ENCODE data around the gene ARFGAP2. TPM values are rescaled to one million over a fixed set of nuclear protein-coding genes. Genes with fewer than 3 reads are reported as not detected.
A peak's percentile ranks its signal among the peaks of the same experiment; 100 is the strongest.
"Not testable (repeated sequence)": the region's sequence is repeated elsewhere in the genome, so short reads cannot be mapped to it uniquely, and the experiment has no call there.

ARFGAP2 gene
- total RNA-seq, 1 experiment from 2014 or later = 100.0 TPM

DNA sequence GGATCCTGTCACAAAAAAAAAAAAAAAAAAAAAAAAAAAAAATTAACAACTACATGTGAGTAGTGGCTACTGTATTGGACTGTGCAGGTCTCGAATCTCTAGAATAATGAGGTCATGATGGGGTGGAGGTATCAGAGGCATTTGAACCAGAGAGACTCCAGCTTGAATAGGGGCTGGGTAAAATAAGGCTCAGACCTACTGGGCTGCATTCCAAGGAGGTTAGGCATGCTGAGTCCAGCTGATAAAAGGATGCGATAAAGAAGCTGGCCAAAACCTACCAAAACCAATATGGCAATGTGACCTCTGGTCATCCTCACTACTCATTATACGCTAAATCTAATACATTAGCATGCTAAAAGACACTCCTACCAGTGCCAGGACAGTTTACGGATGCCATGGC lies 15.4 kb upstream of the ARFGAP2 start:
- no peak overlapping the region for H3K4me3 ChIP-seq (ENCODE audit: low read depth, low read length)
- CTCF ChIA-PET = interaction anchor here (0.7 to 1.3 kb wide), 3 partner anchors 13 to 266 kb away, joined by 3 to 4 read pairs (median 3); partner anchors contain the start of gene DDB2
- Mint-ChIP-seq H3K27ac (ENCODE audit: unreplicated experiment) (peak overlapping the region; percentile 67), H3K27me3 (ENCODE audit: insufficient read depth, unreplicated experiment) (no peaks in the 10 kb centered on the region), H3K4me3 (ENCODE audit: unreplicated experiment) (no peak overlapping the region), H3K36me3 (ENCODE audit: insufficient read depth, unreplicated experiment) (peaks cover 31% of the 10 kb centered on the region), H3K9me3 (ENCODE audit: unreplicated experiment) (no peaks in the 10 kb centered on the region), H3K4me1 (ENCODE audit: low read depth, unreplicated experiment) (peaks cover 34% of the 10 kb centered on the region)
- intact Hi-C loops (cut with micrococcal nuclease; ENCODE audit: unreplicated experiment) = no loop called here
- POLR2A ChIA-PET = interaction anchor here (0.6 to 1.1 kb wide), 3 partner anchors 11 to 65 kb away, joined by 5 to 9 read pairs (median 5); partner anchors contain the start of gene DDB2
- no TSS peak for BruUV-seq (replicated peaks)
- TF ChIP-seq, protein P1, sequence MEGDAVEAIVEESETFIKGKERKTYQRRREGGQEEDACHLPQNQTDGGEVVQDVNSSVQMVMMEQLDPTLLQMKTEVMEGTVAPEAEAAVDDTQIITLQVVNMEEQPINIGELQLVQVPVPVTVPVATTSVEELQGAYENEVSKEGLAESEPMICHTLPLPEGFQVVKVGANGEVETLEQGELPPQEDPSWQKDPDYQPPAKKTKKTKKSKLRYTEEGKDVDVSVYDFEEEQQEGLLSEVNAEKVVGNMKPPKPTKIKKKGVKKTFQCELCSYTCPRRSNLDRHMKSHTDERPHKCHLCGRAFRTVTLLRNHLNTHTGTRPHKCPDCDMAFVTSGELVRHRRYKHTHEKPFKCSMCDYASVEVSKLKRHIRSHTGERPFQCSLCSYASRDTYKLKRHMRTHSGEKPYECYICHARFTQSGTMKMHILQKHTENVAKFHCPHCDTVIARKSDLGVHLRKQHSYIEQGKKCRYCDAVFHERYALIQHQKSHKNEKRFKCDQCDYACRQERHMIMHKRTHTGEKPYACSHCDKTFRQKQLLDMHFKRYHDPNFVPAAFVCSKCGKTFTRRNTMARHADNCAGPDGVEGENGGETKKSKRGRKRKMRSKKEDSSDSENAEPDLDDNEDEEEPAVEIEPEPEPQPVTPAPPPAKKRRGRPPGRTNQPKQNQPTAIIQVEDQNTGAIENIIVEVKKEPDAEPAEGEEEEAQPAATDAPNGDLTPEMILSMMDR (IDR thresholded peaks at IDR 0.05; ENCODE audit: insufficient read depth in 1 of 2, low read depth in 1 of 2, low read length in 1 of 2, severe bottlenecking in 1 of 2, unreplicated experiment in 1 of 2) = no peak
- no peaks in the 10 kb centered on the region for H3K27me3 ChIP-seq (replicated peaks; ENCODE audit: control insufficient read depth, insufficient read depth, low read length)
- H3K4me1 ChIP-seq = peaks cover 70% of the 10 kb centered on the region
- no peaks in the 10 kb centered on the region for H3K9me3 ChIP-seq
- DNase-seq = peak; percentile 65 to 80
- H3K36me3 ChIP-seq (ENCODE audit: control insufficient read depth, insufficient read depth, low read length) = no peaks in the 10 kb centered on the region

DNA sequence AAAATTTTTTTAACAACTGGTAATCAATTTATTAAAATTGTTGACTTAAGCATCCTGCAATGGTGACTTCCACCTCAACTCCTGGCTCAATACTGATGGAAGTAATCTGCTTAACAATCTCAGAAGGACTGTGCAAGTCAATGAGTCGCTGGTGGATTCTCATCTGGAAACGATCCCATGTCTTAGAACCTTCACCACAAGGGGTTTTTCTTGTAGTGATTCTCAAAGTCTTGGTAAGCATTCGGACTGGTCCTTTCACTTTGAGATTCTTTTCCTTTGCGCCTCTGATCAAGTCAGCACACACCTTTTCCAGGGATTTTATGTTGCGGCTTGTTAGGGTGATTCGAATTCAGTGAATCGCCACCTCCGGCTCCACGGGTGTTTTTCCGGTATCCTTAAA lies 14.5 kb upstream of the ARFGAP2 start:
- CTCF ChIA-PET; BruUV-seq (replicated peaks); H3K4me3 ChIP-seq (ENCODE audit: low read depth, low read length); POLR2A ChIA-PET; intact Hi-C loops (cut with micrococcal nuclease; ENCODE audit: unreplicated experiment); H3K36me3 ChIP-seq (ENCODE audit: control insufficient read depth, insufficient read depth, low read length); H3K9me3 Mint-ChIP-seq (ENCODE audit: unreplicated experiment); H3K27me3 ChIP-seq (replicated peaks; ENCODE audit: control insufficient read depth, insufficient read depth, low read length); H3K27me3 Mint-ChIP-seq (ENCODE audit: insufficient read depth, unreplicated experiment); H3K9me3 ChIP-seq; DNase-seq: not testable (repeated sequence)
- Mint-ChIP-seq H3K36me3 (ENCODE audit: insufficient read depth, unreplicated experiment) (peaks cover 31% of the 10 kb centered on the region), H3K27ac (ENCODE audit: unreplicated experiment) (peak overlapping the region; percentile 67), H3K4me1 (ENCODE audit: low read depth, unreplicated experiment) (peaks cover 34% of the 10 kb centered on the region), H3K4me3 (ENCODE audit: unreplicated experiment) (peak overlapping the region; percentile 42)
- H3K4me1 ChIP-seq = peaks cover 70% of the 10 kb centered on the region

DNA sequence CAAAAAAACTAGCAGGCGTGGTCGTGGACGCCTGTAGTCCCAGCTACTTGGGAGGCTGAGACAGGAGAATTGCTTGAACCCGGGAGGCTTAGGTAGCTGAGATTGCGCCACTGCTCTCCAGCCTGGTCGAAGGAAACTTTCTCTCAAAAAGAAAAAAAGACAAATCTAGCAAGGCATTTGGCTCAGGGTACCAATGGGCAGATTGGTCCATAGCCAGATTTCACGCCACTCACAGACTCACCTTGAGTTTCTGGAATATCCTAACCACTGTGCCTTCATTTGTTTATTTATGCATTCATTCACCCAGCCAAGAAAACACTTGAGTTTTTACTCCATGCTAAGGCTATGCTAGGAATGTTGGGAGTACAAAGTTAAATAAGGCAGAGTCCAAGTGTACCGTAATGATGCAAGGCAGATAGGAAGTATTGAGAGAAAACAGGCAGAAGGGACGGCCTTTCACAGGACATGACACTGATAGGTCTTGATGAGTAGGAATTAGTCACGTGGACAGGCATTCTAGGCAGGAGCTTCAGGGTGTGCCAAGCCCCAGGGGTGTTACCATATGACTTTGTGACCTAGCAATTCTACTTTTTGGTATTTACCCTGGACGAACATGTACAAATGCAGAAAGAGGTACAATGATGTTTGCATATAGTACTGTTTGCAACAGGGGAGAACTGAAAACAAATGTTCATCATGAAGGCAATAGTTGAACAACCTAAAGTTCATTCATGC lies 12.6 kb upstream of the ARFGAP2 start:
- peak overlapping the region; percentile 91 for H3K27ac Mint-ChIP-seq (ENCODE audit: unreplicated experiment)
- H3K4me3 ChIP-seq (ENCODE audit: low read depth, low read length) = no peak overlapping the region
- peak; percentile 89 to 94 for DNase-seq

More for the DNA sequence above, 12.6 kb upstream of the ARFGAP2 start:
- intact Hi-C loops (cut with micrococcal nuclease; ENCODE audit: unreplicated experiment) = loop anchor here (1.0 kb wide), 2 partner anchors 25 to 80 kb away; partner anchors contain the start of gene DDB2
- H3K9me3 Mint-ChIP-seq (ENCODE audit: unreplicated experiment) = no peaks in the 10 kb centered on the region
- Histone ChIP-seq H3K9me3 (no peaks in the 10 kb centered on the region), H3K27me3 (replicated peaks; ENCODE audit: control insufficient read depth, insufficient read depth, low read length) (no peaks in the 10 kb centered on the region), H3K36me3 (ENCODE audit: control insufficient read depth, insufficient read depth, low read length) (no peaks in the 10 kb centered on the region), H3K4me1 (peaks cover 64% of the 10 kb centered on the region)
- CTCF ChIA-PET = interaction anchor here (0.9 to 1.3 kb wide), 6 partner anchors 10 to 166 kb away, joined by 3 to 8 read pairs (median 6); partner anchors contain the start of genes ACP2, DDB2 and NR1H3
- POLR2A ChIA-PET = interaction anchor here (1.3 to 1.7 kb wide), 2 partner anchors 25 to 59 kb away, joined by 7 to 28 read pairs; partner anchors contain the start of genes ACP2 and DDB2
- BruUV-seq (replicated peaks) = no TSS peak
- TF ChIP-seq, protein P1 (IDR thresholded peaks at IDR 0.05; ENCODE audit: insufficient read depth in 1 of 2, low read depth in 1 of 2, low read length in 1 of 2, severe bottlenecking in 1 of 2, unreplicated experiment in 1 of 2) = no peak
- no peaks in the 10 kb centered on the region for H3K27me3 Mint-ChIP-seq (ENCODE audit: insufficient read depth, unreplicated experiment)
- peaks cover 31% of the 10 kb centered on the region for H3K36me3 Mint-ChIP-seq (ENCODE audit: insufficient read depth, unreplicated experiment)
- H3K4me3 Mint-ChIP-seq (ENCODE audit: unreplicated experiment) = peak overlapping the region; percentile 61
- peaks cover 29% of the 10 kb centered on the region for H3K4me1 Mint-ChIP-seq (ENCODE audit: low read depth, unreplicated experiment)
